CD14-positive monocyte (primary cell): ENCODE data around the gene C1QTNF5. TPM values are rescaled to one million over a fixed set of nuclear protein-coding genes. Genes with fewer than 3 reads are reported as not detected.
A peak's percentile ranks its signal among the peaks of the same experiment; 100 is the strongest.

ENCODE experiments used
- DNase-seq, 3 donors: peaks; one replicate each; pipeline ENCODE4 v3.0.0-alpha.2; 2011 to 2022
- H2AFZ ChIP-seq: 2 replicates; pipeline ENCODE4 v1.6.0; 2012; ENCODE audit warnings: mild to moderate bottlenecking, low read depth, low read length, inconsistent platforms; ENCODE audit not compliant: insufficient read depth, poor library complexity, severe bottlenecking
- H3K27ac ChIP-seq, 2 donors: 1 replicate in 1 of 2; 2 replicates in 1 of 2; pipeline ENCODE4 v1.5.1; 2012 to 2013; ENCODE audit warnings: low read length in 2 of 2, control low read depth in 1 of 2, inconsistent platforms in 1 of 2, low read depth in 1 of 2, mild to moderate bottlenecking in 1 of 2
- H3K27me3 ChIP-seq, 2 donors: one replicate each; pipeline versions ENCODE4 v1.6.0 to v1.6.1; 2011 to 2013; ENCODE audit warnings: low read length in 2 of 2; ENCODE audit not compliant: control insufficient read depth in 2 of 2, insufficient read depth in 2 of 2
- H3K36me3 ChIP-seq, 2 donors: replicated peaks in 1 of 2; 1 replicate in 1 of 2; 2 replicates in 1 of 2; pipeline versions ENCODE4 v1.5.1 to v1.6.1; 2012 to 2013; ENCODE audit warnings: low read length in 2 of 2, control low read depth in 1 of 2, inconsistent platforms in 1 of 2, mild to moderate bottlenecking in 1 of 2; ENCODE audit not compliant: insufficient read depth in 2 of 2, control insufficient read depth in 1 of 2
- H3K4me1 ChIP-seq, 2 donors: 1 replicate in 1 of 2; 2 replicates in 1 of 2; pipeline versions ENCODE4 v1.5.1 to v1.6.1; 2012 to 2013; ENCODE audit warnings: low read length in 2 of 2, control low read depth in 1 of 2, inconsistent platforms in 1 of 2, mild to moderate bottlenecking in 1 of 2, moderate library complexity in 1 of 2; ENCODE audit not compliant: insufficient read depth in 2 of 2, control insufficient read depth in 1 of 2
- H3K4me2 ChIP-seq: replicated peaks from 2 replicates; pipeline ENCODE3; 2012; ENCODE audit warnings: low read length, moderate library complexity, mild to moderate bottlenecking; ENCODE audit not compliant: poor library complexity, severe bottlenecking; ENCODE audit errors: extremely low read depth
- H3K4me3 ChIP-seq, 3 experiments: fragments of 200-600 bp in 1 of 3; sonication (generic) in 1 of 3; replicated peaks in 1 of 3; 1 replicate in 2 of 3; 2 replicates in 1 of 3; pipeline ENCODE4 v1.5.1; 2011 to 2013; ENCODE audit warnings: low read length in 3 of 3, mild to moderate bottlenecking in 3 of 3, control low read depth in 2 of 3, low read depth in 2 of 3, inconsistent platforms in 1 of 3, moderate library complexity in 1 of 3
- H3K79me2 ChIP-seq: 2 replicates; pipeline ENCODE4 v1.6.0; 2012; ENCODE audit warnings: mild to moderate bottlenecking, control low read depth, inconsistent platforms, low read length, moderate library complexity; ENCODE audit not compliant: insufficient read depth
- H3K9ac ChIP-seq: 2 replicates; pipeline ENCODE4 v1.6.0; 2017; ENCODE audit warnings: low read length, mild to moderate bottlenecking; ENCODE audit not compliant: insufficient read depth, poor library complexity, severe bottlenecking
- H3K9me3 ChIP-seq, 2 donors: replicated peaks in 1 of 2; 1 replicate in 1 of 2; 2 replicates in 1 of 2; pipeline versions ENCODE4 v1.5.1 to v1.6.1; 2012 to 2013; ENCODE audit warnings: low read length in 2 of 2, control low read depth in 1 of 2; ENCODE audit not compliant: control insufficient read depth in 1 of 2, insufficient read depth in 1 of 2
- H4K20me1 ChIP-seq: 2 replicates; pipeline ENCODE4 v1.6.0; 2012; ENCODE audit warnings: mild to moderate bottlenecking, low read length, control low read depth, moderate library complexity; ENCODE audit not compliant: insufficient read depth
- H3K27ac Mint-ChIP-seq, 7 donors: one replicate each; pipeline ENCODE4 v1.8.0; 2020; ENCODE audit warnings: mild to moderate bottlenecking in 7 of 7, mixed read lengths in 7 of 7, moderate library complexity in 6 of 7, inconsistent platforms in 2 of 7
- H3K27me3 Mint-ChIP-seq, 3 donors: one replicate each; pipeline ENCODE4 v1.8.0; 2021 to 2022; ENCODE audit warnings: low read depth in 3 of 3, mild to moderate bottlenecking in 3 of 3, mixed read lengths in 3 of 3, moderate library complexity in 3 of 3, inconsistent platforms in 1 of 3
- H3K36me3 Mint-ChIP-seq, 2 donors: one replicate each; pipeline ENCODE4 v1.8.0; 2020; ENCODE audit warnings: mixed read lengths in 2 of 2, inconsistent platforms in 1 of 2, mild to moderate bottlenecking in 1 of 2
- H3K4me1 Mint-ChIP-seq: one replicate; pipeline ENCODE4 v1.8.0; 2020; ENCODE audit warnings: mild to moderate bottlenecking, mixed read lengths
- H3K4me3 Mint-ChIP-seq, 2 donors: one replicate each; pipeline ENCODE4 v1.8.0; 2020; ENCODE audit warnings: mild to moderate bottlenecking in 2 of 2, mixed read lengths in 2 of 2, moderate library complexity in 1 of 2
- H3K9me3 Mint-ChIP-seq, 7 donors: one replicate each; pipeline ENCODE4 v1.8.0; 2020 to 2022; ENCODE audit warnings: mixed read lengths in 7 of 7, mild to moderate bottlenecking in 6 of 7, moderate library complexity in 6 of 7, inconsistent platforms in 2 of 7
- CTCF ChIP-seq: fragments of 200-600 bp; IDR thresholded peaks from one replicate; pipeline ENCODE4 v1.8.0; 2022; ENCODE audit warnings: antibody characterized with exemption, mild to moderate bottlenecking
- WGBS: methylation state at CpG from one replicate; pipeline ENCODE4 v1.1.5; 2013; ENCODE audit warnings: missing lambda C conversion rate; ENCODE audit not compliant: insufficient coverage; 5-methylcytosine and 5-hydroxymethylcytosine counted together
- intact Hi-C, 2 donors: fragments of 100-400 bp; cut with micrococcal nuclease; formaldehyde crosslinking; loops; one replicate each; pipeline versions ENCODE4 v1.15.0 to v1.15.1; 2023
- polyA plus RNA-seq, 3 donors: library from polyadenylated mRNA; depleted of rRNA in 1 of 3; unstranded in 2 of 3; stranded (reverse) in 1 of 3; fragments of 300-500 nt in 2 of 3; fragments of >200 nt in 1 of 3; fragmentation: Illumina TruSeq in 2 of 3; gene quantifications; 1 replicate in 2 of 3; 2 replicates in 1 of 3; pipeline ENCODE4 v1.2.3, GENCODE V29; 2012 to 2021

Gene C1QTNF5
- polyA plus RNA-seq, 3 donors, result not detected

GRCh38 chr11:119322921-119323531, 17.7 kb downstream of the C1QTNF5 start:
- H3K9me3 ChIP-seq, result no peaks in the 10 kb centered on the region
- Mint-ChIP-seq H3K27ac (no peak overlapping the region), H3K4me1 (peaks cover 22% of the 10 kb centered on the region), H3K27me3 (peaks cover 38 to 43% (median 40%) of the 10 kb centered on the region in 3 donors), H3K9me3 (peaks cover 0 to 5% (median 0%) of the 10 kb centered on the region in 7 donors), H3K36me3 (peaks cover 0 to 8% of the 10 kb centered on the region in 2 donors), H3K4me3 (no peak overlapping the region)
- no peak for DNase-seq
- TF ChIP-seq CTCF, result no peak
- intact Hi-C loops, result no loop called here
- no peak overlapping the region for H3K4me3 ChIP-seq
- H3K4me1 ChIP-seq, result peaks cover 20% of the 10 kb centered on the region in 2 donors
- H4K20me1 ChIP-seq, result no peaks in the 10 kb centered on the region
- WGBS, result 100% methylated on average over 1 of the region's 20 CpGs
- no peak overlapping the region for H3K27ac ChIP-seq
- no peaks in the 10 kb centered on the region for H3K79me2 ChIP-seq
- no peak overlapping the region for H3K9ac ChIP-seq
- no peak overlapping the region for H2AFZ ChIP-seq
- peaks cover 10 to 40% of the 10 kb centered on the region in 2 donors for H3K27me3 ChIP-seq
- H3K4me2 ChIP-seq, result no peak overlapping the region
- no peaks in the 10 kb centered on the region for H3K36me3 ChIP-seq

DNA sequence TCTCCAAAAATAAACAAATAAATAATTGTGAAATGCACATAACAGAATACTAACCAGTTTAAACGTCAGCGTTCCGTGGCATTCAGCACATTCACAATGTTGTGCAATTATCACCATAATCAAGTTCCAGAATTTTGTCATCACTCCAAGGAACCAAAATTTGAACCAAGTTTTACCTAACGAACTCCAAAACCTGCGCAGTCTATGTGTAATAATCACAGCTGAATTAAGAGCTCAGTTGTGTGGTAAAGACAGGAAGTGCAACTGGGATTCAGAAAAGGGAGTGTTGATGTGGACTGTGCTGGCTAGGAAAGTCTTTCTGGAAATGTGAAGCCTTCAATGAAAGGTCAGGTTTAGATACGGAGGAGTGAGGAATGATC, 18.3 kb downstream of the C1QTNF5 start:
- Mint-ChIP-seq H3K27me3 (peaks cover 44 to 50% (median 47%) of the 10 kb centered on the region in 3 donors), H3K27ac (no peak overlapping the region), H3K4me3 (peak overlapping the region in 1 of 2 donors; percentile 39), H3K9me3 (peaks cover 0 to 7% (median 0%) of the 10 kb centered on the region in 7 donors), H3K36me3 (peaks cover 0 to 8% of the 10 kb centered on the region in 2 donors), H3K4me1 (peaks cover 24% of the 10 kb centered on the region)
- peak in 1 of 3 donors; percentile 2 for DNase-seq
- Histone ChIP-seq H3K4me3 (peak overlapping the region in 1 of 3 experiments; percentile 77), H3K4me2 (peak overlapping the region; percentile 92), H3K36me3 (no peaks in the 10 kb centered on the region), H3K9me3 (no peaks in the 10 kb centered on the region), H3K27ac (no peak overlapping the region), H4K20me1 (no peaks in the 10 kb centered on the region), H3K4me1 (peaks cover 20 to 22% of the 10 kb centered on the region in 2 donors), H3K79me2 (no peaks in the 10 kb centered on the region), H2AFZ (no peak overlapping the region), H3K9ac (no peak overlapping the region), H3K27me3 (peaks cover 17 to 46% of the 10 kb centered on the region in 2 donors)
- WGBS, result 50% methylated on average over 6 of the region's 6 CpGs
- intact Hi-C loops, result no loop called here
- no peak for TF ChIP-seq CTCF
